ENCODE data around the gene CANT1.

DNA sequence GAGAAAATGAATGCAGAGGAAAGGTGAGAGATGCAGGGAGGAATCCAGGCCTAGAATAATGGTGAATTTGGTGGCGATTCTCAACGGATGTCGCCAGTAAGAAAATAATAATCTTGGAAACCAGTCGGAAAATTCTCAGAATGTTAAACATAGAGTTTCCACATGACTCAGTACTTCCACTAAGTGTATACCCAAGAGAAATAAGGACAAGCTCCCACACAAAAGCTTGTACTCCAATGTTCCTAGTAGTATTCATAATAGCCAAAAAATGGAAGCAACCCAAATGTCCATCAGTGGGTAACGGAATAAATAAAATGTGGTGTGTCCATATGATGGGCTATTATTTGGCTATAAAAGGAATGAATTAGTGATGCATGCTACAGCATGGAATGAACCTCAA lies 45.6 kb upstream of the CANT1 start:
- no peak for TF ChIP-seq CTCF (IDR thresholded peaks at IDR 0.05)
- no peak for TF ChIP-seq POLR2A (IDR thresholded peaks at IDR 0.05)
